Measurements from ENCODE around the gene PPP3CA.

PPP3CA gene

DNA sequence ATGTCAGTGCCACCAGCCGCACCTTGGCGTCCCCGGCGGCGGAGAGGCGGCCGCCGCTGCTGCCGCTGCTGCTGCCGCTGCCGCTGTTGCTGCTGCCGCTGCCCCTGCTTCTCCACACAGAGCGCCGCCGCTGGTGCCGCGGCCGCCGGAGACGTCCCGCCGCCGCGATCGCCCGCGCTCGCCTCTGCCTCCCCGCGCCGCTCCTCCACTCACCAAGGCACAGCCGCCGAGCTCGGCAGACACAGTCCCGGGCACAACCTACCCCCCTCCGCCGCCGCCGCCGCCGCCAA is at the start of gene PPP3CA:
PPP3CA (minus strand) TSS at position 260 of the 290 bp plus-strand sequence.
- DNase-seq (ENCODE audit: low read depth) = no peak

DNA sequence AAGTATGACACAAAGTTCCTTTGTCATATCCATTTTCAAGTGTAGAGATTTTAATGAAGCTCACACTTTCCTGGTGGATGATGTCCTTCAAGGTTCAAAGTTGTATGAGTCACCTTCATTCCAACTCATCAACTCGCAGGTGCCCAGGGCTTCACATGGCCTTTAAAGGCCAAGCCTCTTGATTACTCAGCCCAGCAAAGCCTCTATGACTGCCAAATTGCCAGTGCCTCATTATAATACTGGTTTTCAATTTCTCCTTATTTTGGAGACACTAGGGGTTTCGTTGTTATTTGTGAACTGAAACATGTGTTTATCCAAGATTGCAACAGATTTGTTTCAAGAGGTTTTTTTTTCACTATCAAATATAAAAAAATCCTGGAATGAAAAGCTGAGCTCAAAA is 45.9 kb upstream of the PPP3CA start:
- no peak for DNase-seq (ENCODE audit: low read depth)

DNA sequence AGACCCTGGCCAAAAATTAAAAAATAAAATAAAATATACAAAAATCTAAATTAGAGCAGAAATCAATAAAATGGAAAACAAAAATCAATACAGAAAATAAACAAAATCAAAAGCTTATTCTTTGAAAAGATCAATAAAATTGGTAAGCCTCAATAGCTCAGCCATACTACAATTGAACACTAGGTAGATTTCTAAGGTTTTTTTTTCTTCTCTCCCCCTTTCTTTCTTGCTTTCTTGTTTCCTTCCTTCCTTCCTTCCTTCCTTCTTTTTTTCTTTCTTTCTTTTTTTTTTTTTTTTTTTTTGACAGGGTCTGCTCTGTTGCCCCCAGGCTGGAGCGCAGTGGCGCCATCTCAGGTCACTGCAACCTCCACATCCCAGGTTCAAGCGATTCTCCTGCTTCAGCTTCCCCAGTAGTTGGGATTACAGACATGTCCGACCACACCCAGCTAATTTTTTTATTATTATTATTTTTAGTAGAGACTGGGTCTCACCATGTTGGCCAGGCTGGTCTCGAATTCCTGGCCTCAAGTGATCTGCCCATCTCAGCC is 23.4 kb upstream of the PPP3CA start:
- no peak for DNase-seq (ENCODE audit: low read depth)

DNA sequence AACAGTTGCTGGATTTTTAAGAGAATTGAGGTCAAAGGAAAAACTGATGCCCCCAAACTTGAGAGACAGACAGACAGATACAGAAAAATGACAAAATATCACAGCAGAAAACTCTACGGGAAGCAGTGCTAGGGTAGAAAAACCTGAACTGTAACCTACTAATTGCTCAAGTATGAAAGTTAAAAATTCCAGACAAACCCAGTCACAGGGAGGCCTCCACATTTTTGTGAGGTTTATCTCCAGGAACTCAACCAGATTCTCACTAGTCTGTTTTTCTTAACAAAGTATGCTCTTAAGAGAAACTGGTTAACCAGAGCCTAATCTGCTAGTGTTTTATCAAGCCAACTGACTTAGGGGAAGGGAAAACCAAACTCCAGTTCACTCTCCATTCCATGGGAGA is 19.9 kb upstream of the PPP3CA start:
- DNase-seq (ENCODE audit: low read depth) = peak; percentile 59

DNA sequence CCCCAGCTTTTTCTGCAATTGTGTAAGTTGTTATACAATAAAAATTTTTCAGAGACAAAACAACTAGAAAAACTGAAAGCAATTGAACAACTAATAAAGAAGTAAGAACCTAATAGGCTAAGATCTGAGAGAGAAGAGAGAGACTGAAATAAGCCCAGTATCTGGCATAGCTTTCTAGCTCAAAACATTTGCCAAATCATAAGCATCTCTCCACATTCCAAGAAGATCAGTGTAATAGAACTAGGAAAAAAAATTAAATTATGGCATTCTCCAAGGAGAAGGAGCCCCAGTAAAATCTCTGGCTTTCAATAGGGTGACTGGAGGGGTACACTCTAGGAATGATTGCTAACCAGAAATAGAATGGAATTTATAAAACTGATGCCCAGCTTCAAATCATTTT is 19.0 kb upstream of the PPP3CA start:
- peak; percentile 13 for DNase-seq (ENCODE audit: low read depth)

DNA sequence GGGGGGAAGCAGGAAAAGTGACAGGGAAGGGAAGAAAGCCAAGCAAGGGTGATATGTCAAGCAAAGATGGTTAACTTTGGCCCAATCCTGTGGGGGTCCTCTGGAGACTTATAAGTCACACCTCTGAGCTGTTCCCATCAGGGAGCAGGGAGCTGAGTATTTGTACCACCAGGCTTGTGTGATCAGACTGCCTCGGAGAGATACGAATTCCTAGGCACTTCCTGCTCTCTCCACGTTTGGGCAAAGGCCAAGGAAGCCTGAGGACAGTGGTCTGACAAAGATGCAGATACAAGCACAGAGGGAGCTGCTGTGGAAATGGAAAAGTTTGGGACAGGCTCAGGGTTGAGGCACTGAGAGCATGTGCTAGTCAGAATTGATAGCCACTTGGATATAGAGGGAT is 10.4 kb upstream of the PPP3CA start:
- DNase-seq (ENCODE audit: low read depth) = no peak

DNA sequence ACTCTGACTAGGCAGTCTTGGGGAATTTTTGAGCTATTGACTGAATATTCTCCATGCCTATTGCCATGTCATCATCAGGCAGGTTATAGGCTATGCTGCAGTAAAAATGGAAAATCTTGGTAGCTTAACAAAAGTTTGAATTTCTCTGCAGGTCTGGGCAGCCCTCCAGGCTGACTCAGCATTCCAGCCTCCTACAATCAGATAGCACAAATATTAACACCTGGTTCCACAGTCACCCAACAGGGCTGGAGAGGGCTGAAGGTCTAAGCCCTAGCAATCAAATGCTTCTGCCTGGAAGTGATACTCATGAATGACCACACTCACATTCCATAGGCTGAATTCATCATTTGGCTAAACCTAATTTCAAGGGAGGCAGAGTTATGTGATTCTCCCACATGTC is 9.6 kb upstream of the PPP3CA start:
- peak; percentile 46 for DNase-seq (ENCODE audit: low read depth)

DNA sequence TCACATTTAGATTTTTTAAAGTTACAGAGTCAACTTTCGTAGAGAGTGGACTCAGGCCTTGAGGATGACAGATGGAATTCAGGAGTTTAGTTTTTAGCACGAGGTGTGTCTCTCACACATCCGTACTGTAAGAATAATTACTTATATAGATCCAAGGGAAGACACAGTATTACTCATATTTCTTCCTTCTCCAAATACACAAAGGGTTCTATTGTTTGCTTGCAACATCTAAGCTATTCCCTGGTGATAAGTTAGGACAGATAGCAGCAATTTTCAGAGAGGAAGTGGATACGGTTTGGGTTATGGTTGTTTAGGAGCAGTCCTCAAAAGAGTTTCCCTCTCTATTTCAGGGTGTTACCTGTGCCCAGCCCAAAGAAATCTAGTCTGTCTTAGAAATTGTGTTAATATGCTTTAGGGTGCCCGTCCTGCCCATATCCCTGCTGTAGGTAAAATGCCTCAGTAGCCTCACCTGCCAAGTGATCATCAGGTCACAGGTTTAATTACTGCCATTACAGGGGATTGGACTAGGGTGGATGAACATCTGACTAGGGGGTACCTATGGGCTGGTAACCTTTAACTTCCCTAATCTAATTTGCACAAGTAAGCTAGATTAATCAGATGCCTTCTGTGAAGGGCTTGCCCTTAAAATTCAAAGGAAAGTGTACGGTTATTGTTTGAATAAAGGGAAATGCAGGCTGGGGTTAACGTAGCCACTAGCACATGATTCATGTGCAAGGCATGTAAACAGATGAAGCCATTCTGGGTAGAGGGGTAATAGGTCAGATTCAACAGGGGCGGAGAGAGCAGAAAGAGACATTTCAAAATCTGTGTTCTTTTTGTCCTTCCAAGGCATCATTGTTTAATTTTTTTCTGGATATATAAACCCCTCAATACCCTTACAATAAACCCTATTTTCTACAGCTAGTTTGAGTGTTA is 8.7 kb upstream of the PPP3CA start:
- DNase-seq (ENCODE audit: low read depth) = peak; percentile 43

DNA sequence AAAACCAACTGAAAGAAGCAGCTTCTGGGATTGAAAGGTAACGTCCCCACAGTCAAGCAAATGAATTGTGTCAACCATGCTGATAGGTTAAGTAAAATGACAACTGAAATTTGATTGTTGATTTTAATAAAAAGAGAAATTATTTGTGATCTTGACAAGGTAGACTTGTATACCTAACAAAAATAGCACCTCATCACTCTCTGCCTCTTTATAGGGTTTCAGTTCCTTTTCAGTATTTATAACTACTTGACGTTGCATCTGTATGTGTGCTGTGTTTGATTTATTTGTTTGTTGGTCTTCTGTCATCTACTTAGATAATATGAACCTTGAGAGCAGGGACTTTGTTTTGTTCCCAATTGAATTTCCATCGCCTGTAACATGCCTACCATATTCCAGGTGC is 7.9 kb upstream of the PPP3CA start:
- no peak for DNase-seq (ENCODE audit: low read depth)

DNA sequence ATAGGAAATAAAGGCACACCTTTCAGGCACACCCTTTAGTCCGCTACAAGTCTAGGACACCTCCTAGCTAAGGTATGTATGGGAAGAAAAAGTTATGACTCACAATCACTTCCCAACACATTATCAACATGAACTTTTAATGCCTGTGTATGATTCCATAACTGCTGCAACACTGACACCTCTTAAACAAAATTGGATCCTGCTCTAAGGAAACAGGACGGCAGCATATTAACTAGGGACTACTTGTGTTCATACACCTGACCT is 2.4 kb upstream of the PPP3CA start:
- DNase-seq (ENCODE audit: low read depth) = no peak

DNA sequence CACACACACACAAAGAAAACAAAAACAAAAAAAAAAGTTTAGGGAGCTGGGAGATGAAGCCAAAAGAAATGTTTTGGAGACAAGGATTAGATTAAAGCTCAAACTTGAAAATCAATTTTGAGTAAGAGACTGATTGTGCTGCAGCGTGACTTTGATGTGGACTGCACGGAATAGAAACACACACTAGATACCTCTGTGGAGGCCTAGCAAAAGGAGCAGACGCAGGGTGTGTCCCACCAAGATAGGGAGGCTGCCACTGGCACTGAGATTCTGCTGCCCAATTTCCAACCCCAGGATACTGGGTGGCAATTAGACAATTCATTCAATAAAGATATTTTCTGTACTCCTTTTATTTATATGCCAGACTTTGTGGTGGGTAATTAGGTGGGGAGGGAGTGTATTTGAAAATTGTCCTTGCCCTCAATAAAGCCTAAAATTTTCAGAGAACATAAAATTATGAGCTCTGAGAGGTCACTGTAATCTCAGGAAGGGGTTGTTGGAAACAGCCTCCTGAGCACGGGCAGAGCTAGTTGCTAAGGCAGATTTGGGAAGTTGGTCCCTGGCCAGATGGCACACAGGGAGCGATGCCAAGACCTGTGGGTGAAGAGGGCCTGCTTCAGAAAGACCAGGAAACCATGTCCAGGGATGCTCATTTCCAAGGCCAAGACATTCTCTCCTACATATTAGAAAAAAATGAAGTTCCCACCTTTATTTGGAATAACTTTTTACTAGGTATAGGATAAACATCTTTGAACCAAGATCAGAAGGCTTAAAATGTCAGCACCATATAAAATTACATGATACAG is 1.9 kb upstream of the PPP3CA start:
- DNase-seq (ENCODE audit: low read depth) = peak; percentile 14

DNA sequence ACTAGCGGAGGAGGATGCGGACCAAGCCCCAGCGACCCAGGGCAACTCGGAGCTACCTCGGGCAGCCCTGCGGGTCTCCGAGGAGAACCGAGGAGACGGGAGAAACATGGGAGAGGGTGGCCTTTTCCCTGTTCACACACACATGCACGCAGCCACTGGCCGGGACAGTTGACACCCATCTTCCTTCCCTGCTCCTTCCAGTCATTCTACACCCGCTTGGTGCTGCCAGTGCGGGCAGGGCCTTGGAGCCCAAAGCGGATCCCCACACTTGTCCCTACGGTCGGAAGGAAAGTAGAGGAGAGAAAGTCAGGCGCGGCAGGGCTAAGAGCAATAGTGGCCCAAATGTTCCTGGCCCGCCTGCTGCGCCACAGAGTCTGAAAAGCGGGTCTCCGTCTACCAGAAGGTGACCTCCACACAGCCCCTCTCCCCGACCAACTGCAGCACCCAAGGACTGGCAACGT is 1.1 kb upstream of the PPP3CA start:
- DNase-seq (ENCODE audit: low read depth) = no peak

DNA sequence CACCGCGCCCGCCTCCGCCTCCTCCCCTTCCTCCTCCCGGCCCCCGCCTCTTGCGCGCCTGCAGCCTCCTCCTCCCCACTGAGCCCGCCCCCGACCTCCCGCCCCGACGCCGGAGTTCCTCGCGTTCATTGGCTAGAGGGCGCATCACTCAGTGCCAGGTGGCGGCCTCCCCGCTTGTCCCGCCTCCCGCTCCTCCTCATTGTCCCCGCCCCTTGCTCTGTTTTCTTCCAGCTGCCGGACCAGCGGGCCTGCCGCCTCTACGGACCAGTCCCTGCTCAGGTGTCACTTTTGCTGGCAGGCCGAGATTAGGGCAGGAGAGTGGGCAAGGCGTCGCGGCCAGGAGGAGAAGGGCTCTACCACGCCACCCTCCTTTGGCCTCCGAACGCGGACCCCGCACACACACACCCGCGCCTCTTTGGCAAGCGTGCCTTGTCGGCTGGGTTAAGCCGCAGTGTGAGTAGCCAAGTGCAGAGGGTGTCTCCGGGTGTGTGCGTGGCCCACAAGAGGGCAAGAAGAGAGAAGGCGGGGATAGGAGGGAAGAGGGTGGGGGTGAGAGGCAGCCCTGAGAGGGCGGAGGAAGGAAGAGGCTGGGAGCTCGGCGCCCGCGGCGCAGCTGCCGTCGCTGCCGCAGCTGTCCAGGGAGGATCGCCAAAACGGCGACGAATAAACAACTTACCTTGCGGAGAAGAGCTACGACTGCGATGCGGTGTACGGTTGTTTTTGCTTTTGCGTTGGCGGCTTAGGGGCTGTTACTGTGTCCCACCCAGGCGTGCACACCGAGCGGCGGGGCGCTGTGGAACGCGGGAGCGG is 436 bp upstream of the PPP3CA start:
- DNase-seq (ENCODE audit: low read depth) = peak; percentile 94

DNA sequence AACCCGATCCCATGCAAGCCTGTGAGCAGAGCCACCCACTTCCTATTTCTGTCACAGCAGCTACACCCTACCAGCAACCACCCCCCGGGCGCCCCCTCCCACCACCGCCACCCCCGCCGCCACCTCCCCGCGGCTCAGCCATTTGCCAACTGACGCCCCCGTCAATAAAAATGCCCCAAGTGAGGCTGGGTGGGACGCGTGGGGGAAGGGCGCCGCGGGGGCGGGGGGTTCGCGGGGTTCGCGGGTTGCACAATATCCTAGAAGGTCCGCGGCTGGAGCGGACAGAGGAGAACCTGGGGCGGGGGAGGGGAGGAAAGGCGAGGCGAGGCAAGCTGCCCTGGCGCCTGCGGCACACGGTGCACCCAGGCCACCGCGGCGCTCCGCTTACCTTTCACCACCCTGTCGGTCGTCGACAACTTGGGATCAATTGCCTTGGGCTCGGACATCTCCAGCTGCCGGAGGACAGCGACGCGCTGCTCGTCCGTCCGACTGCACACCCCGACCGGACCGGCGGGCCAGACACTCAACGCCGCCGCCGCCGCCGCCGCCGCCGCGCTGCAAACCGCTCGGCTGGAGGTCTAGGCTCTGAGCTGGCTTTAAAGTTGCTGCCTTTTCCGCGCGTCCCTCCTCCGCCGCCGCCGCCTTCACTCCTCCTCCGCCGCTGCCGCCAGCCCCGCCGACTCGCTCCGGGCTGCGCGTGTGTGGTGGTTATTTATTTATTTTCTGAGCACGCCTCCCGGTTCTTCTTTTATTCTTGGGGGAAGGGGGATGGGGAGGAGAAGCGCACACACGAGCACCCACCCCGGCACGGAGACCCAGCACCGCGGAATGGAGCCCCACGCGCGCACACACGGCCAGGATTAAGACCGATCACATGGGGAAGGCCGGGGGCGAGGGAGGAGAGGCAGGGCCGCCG is 717 bp downstream of the PPP3CA start:
- peak; percentile 45 for DNase-seq (ENCODE audit: low read depth)

DNA sequence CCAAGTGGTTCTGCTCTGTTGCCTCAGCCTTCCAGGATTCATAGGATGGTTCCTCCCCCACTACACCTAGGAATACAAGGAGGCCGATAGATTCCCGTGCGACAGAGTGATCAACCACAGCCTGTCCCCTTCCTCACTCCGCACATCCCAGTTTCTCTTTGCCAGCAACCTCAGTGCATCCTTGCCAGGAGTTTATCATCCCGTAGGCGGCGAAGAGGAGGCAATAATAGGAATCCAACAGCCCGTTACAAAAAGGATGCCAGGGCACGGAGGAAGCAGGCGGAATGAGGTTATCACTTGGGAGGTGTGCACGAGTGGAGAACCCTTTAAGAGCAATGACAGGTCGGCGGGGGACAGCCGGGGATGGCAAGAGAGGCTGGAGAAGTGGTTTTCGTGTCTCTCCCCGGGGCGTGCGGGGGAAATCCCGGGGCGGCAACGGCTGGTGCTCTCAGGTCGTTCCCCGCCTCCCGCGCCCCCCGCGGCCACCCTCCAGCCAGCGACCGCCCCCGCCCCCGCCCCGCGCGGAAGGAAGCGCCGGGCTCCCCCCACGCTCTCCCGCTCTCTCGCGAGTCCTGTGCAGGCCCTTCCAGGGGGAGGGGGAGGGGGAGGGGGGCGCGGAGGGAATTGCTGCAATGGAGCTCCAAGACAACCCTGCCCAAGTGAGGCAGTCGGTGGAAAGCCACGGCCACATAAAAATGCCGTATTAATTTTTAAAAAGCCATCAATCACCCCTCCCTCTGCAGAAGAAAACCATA is 1.6 kb downstream of the PPP3CA start:
- DNase-seq (ENCODE audit: low read depth) = peak; percentile 27

DNA sequence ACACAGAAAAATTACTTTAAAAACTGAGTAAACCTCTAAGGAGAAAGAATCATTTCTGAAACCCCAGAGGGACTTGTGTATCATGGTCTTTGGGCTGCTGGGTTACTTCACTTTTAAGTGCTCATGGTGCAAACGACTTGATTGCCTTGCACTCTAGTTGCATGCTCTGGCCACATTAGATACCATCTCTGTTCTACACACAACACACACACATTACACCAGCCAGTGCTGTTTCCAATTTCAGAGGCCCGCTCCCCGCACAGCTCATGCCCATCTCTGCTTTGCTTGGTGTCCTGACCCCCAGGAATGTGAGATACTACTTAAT is 2.1 kb downstream of the PPP3CA start:
- DNase-seq (ENCODE audit: low read depth) = peak; percentile 21

DNA sequence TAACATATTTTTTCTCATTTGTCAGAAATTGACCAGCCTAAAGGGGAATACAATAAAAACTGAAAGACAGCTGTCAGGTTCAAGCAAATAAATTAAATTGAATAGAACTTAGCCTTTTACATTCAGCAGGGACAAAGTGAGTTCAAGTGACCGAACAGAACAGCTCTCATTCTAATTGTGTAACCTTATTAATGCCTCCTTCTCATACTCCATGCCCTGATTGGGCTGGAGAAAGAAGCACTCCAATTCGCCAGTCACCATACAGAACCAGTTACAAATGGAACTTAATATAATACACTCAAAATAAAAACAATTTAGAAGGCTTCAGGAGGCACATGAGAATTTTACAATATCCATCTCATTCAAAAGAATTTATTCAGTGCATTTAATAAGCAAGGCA is 8.0 kb downstream of the PPP3CA start:
- DNase-seq (ENCODE audit: low read depth) = no peak

DNA sequence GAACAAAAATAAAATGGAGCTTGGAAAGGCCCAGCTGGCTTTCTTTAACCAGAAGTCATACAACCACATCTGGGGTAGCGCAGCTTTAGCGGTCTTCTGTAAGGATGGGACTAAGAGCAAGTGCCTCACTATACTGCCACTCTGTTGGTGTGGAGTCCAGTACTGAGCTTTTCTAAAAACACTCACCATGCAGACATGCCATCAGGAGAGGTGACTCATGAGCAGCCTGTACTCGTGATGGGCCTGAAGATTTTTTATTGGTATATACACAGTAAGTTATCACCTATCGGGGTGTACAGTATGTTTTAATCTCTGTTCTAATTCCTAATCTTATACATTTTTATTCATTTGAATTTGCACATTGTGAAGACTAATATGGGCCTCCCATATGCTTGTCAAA is 9.6 kb downstream of the PPP3CA start:
- peak; percentile 48 for DNase-seq (ENCODE audit: low read depth)

DNA sequence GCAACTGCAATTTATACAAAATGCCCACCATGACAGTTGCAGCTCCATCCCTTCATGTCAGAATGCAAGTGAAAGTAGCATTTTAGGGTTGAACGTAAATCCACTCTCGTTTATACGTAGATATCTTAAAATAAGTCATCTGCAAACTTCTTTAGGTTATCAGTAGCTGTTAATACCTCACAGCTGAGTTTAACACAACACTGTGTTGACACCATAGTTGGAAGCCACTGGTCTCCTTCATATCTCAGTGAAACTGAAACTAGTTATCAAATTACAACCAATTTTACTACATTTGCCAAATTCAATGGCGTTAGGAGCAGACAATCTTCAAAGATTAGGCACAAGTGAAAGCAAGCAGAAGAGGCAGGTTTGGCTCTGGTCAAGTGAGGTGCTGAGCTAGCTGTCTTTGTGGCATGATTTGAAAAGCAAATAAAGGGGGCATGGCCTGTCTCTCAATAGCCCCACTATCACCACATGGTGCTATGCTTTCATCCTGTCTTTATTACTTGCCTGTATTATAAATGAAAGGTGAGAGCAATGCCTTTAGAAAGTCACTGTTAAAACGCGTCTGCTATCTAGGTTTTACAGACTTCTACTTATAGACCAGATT is 12.3 kb downstream of the PPP3CA start:
- no peak for DNase-seq (ENCODE audit: low read depth)

DNA sequence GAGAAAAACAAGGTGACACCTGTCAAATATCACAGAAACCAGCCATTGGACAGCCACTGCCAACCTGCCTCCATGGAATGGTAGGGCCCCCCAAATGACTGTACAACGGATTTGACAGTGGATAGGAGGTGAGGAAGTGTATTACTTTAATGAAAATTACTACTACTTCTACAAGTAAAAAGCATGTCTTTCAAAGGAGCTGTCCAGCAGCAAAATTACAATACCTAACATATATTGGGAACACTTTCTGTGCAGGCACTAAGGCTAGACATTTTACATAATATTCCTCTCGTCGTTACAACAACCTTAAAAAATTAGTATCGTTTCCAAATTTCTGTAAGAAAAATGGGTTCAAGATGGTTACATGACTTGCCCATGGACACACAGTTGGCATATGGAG is 14.9 kb downstream of the PPP3CA start:
- DNase-seq (ENCODE audit: low read depth) = no peak
